Epithelial cell of umbilical artery (primary cell): ENCODE results near the gene RTF2. TPM values are rescaled to one million over a fixed set of nuclear protein-coding genes. Genes with fewer than 3 reads are reported as not detected.

ENCODE experiments used
- total RNA-seq: library from RNA; depleted of rRNA; stranded (reverse); fragments of >200 nt; gene quantifications from 2 replicates; pipeline ENCODE4 v1.2.3, GENCODE V29; 2014

RTF2 gene
- 89.6 and 104 TPM in 2 replicates for total RNA-seq

GRCh38 chr20:56468316-56469076 lies at the start of gene RTF2:
Gene RTF2 (plus strand): TSS chr20:56468627. CDS start chr20:56468698, 71 bp downstream.

GRCh38 chr20:56524444-56524843 lies 56.0 kb downstream of the RTF2 start, which contains the start of gene FAM209A:
Gene FAM209A (plus strand): TSS chr20:56524744. CDS start chr20:56524809, 65 bp downstream.

GRCh38 chr20:56532946-56533345 lies 64.5 kb downstream of the RTF2 start, which contains the start of gene FAM209B:
Gene FAM209B (plus strand): TSS chr20:56533246. CDS start chr20:56533342, 96 bp downstream.

Other genes with a start within 250 kb of the RTF2 start
- not detected in 2 replicates for gene MC3R, start 219.9 kb upstream of the RTF2 start, total RNA-seq
- 34.8 and 43.2 TPM in 2 replicates for gene FAM210B, start 109.7 kb upstream of the RTF2 start, total RNA-seq
- gene AURKA, start 76.4 kb upstream of the RTF2 start, total RNA-seq: 45.8 and 59.1 TPM in 2 replicates
- 33.0 and 33.8 TPM in 2 replicates for gene CSTF1, start 76.0 kb upstream of the RTF2 start, total RNA-seq
- gene CASS4, start 56.4 kb upstream of the RTF2 start, total RNA-seq: not detected in 2 replicates
- not detected in 2 replicates for gene FAM209A, start 56.1 kb downstream of the RTF2 start, total RNA-seq
- not detected in 2 replicates for gene FAM209B, start 64.6 kb downstream of the RTF2 start, total RNA-seq
- under 0.01 TPM in 1 of 2 replicates, not detected in the other for gene TFAP2C, start 160.7 kb downstream of the RTF2 start, total RNA-seq